RCC 7860 (cell line): Measurements from ENCODE around the gene UNC5C.

Experiments used
- DNase-seq: peaks from one replicate; pipeline ENCODE4 v3.0.0-alpha.2; 2015; ENCODE audit warnings: low spot score
- FAIRE-seq: peaks from 2 replicates; lab custom pipeline; 2012; peaks lifted over from hg19 to GRCh38; lab: Jason Lieb, UNC

The UNC5C gene

DNA sequence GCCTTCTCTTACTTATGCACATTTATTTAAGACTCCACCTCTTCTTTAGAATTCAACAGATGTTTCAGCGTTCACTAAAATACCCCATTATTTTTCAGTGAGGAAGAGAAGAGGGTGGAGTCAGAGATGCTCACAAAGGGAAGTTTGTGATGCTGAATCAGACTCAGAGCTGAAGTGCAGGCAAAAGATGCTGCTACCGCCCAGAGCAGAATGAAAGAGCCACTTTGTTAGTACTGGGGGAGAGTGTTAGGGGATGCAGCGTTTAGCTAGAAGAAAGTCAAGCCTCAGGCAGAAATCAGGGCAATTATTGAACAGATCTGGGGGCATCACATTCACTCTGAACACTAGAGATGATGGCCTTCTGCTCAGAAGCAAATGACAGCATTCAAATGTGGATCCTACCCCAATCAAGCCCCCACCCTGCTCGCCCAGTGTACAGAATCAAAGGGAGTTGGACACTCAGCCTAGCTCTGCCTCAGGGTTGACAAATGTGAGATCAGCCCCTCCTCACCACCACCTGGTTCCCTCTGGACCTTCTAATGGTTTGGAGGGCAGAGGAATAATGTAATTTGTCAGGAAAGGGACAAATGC lies 138.3 kb downstream of the UNC5C start:
- FAIRE-seq (no peak), DNase-seq (no peak)

DNA sequence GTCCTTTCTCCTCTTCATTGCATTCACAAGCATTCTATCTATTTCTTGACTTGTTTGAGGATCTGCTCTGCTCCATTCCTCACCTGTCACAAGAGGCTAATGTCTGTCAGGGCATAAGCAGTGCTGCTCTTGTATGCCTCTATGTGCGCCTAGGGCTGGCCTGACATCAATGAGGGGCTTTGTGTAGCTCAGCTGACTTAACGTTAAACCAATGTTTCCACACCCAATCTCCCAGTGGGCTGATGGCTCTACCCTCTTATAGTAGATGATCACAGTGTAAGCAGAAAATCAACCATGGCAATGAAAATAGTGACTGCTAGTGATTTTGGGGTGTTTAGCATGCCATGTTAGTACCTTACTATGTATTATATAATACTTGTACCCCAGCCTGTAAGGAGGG lies 139.0 kb downstream of the UNC5C start:
- no peak for FAIRE-seq
- no peak for DNase-seq

DNA sequence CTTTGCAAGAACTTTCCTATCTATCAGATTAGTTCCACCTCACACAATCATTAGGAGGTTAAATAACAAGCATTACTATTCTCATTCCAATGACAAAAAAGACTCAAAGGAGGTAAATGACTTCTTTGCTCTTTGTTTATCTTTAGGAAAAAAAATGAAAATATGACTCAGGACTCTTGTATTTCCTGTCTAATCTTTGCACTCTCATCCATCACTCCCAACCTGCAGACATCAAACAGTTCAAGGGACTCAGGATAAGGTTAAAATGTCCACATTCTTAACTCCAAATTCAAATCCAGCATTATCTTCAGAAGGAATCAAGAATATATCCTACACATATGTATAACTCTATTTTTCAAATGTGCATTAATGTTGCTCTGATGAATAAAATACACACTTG lies 139.6 kb downstream of the UNC5C start:
- DNase-seq: no peak
- FAIRE-seq: no peak

DNA sequence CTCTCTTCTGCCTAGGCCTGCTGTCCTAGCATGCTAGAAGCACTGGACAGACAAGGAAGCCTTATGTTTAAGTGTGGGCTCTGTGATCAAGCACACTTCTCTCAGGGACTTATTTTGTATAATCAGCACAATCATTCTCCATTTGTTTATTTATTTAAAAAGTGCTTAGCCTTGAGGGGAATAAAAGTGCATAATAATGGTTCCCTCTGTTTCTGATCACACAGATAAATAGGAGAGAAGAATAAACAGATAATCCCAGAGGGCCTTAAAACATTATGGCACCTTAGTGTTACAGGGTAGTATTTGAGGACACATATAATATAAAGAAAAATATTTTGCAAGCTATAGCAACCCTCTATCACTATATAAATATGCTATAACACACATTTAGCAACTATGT lies 146.5 kb downstream of the UNC5C start:
- DNase-seq (no peak), FAIRE-seq (no peak)

- FAIRE-seq (no peak), DNase-seq (no peak)
Measured at GRCh38 chr4:95398217-95398616, 150.6 kb downstream of the UNC5C start.

DNA sequence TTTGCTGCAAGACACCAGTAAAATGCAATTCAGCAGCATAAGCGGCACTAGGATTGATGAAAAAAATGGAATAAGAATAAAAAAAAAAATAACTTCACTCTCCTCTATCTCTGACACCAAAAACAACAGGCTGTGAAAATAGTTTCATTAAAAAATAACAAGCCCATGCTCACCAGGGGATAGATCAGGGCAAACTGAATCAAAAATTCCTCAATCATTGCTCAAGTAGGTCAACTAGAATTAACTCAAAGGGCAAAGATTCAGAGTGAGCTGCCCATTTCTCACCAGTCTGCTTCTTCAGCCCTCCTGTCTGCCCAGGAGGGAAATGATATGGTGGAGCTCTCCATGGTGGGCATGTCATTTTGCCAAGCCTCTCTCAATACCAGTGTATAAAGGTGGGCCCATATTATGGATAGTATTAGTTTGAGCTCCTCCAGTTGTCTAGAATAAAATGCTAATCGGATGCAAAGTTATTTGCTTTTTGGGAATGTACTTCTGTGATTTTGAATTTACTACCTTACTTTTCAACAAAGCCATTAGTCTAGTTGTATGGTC lies 153.9 kb downstream of the UNC5C start:
- no peak for FAIRE-seq
- DNase-seq: no peak

DNA sequence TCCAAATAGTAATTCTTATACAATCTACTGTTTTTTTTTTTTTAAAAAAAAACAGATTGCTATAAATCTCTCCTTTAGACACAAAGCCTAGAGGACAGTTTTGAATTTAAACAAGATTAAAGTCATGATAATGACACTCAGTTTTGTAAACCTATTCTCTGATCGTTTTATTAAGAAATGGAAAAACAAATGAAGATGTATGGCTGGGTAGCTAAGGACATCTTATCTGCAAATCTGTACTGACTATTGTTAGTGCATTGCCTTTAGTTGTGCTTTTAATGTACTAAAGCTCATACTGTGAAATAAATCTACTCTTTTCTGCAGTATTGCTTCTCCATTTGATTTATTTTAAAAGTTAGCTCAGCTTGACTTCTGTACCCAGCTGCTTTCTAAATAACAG lies 155.0 kb downstream of the UNC5C start:
- no peak for DNase-seq
- no peak for FAIRE-seq

DNA sequence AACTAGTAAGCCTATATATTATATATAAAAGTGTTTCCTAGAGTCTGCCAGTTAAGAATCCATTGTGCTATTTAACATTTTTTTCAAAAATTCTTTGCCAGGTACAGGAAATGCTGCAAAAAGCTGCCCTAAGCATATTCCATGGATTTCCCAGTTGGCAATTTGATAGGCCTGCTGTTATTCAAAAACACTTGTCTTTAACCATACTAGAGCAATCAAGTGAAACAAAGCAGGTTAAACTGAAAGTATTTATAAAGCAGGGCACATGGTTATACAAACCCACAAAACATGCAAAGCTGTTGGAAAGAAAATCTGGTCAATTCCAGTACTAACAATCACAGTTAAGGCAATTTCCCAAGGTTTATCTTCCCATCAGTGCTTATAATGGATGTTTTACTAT lies 159.9 kb downstream of the UNC5C start:
- FAIRE-seq: no peak

DNA sequence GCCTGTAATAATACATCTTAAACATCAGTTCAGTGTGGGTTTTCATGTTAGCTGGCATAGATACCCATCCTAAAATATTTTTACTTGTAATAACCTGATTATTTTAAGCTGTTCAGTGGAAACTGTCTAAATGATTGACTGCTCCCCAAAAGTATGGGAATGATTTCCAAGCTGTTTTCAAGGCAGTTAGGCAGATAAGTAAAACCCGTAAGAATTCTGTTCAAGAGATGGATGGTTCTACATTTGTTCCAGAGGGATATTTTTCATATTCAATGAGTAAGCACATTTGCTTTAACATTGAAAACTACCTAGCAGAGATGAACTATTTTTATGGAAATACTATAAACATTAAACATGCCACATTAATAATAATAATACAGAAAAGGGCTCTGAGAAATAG lies 161.1 kb downstream of the UNC5C start:
- no peak for DNase-seq
- FAIRE-seq: no peak

More for the DNA sequence above, 159.9 kb downstream of the UNC5C start:
- no peak for DNase-seq

GRCh38 chr4:95386410-95386809 lies 162.4 kb downstream of the UNC5C start:
- no peak for FAIRE-seq
- no peak for DNase-seq

GRCh38 chr4:95381843-95382580 lies 166.8 kb downstream of the UNC5C start:
- FAIRE-seq (no peak), DNase-seq (no peak)

GRCh38 chr4:95379633-95380032 lies 169.1 kb downstream of the UNC5C start:
- DNase-seq (no peak), FAIRE-seq (no peak)

GRCh38 chr4:95377366-95377900 lies 171.3 kb downstream of the UNC5C start:
- FAIRE-seq (no peak), DNase-seq (no peak)

GRCh38 chr4:95371476-95372224 lies 177.1 kb downstream of the UNC5C start:
- FAIRE-seq (no peak), DNase-seq (no peak)

GRCh38 chr4:95367824-95368223 lies 180.9 kb downstream of the UNC5C start:
- DNase-seq (no peak), FAIRE-seq (no peak)

DNA sequence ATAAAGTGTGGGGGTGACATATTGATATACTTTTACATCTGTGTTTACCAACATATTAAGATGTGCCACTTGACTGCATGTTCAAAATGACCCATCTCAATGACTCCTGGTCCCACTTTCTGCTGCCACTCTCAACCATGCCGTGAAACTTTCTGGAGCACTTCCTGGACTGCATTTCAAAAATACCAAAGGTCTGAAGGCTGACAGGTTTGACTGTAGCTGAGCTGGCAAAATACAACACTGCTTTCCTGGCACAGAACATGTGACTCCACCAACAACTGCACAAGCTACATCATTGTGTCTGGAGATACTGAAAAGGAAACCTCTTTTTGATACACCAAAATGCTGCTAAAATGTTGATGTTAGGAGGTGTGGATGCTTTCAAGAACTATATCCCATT lies 184.8 kb downstream of the UNC5C start:
- FAIRE-seq: no peak
- no peak for DNase-seq

GRCh38 chr4:95363559-95363925 lies 185.2 kb downstream of the UNC5C start:
- FAIRE-seq: no peak
- no peak for DNase-seq

- DNase-seq: no peak
Measured at GRCh38 chr4:95362906-95363558, 185.7 kb downstream of the UNC5C start.

DNA sequence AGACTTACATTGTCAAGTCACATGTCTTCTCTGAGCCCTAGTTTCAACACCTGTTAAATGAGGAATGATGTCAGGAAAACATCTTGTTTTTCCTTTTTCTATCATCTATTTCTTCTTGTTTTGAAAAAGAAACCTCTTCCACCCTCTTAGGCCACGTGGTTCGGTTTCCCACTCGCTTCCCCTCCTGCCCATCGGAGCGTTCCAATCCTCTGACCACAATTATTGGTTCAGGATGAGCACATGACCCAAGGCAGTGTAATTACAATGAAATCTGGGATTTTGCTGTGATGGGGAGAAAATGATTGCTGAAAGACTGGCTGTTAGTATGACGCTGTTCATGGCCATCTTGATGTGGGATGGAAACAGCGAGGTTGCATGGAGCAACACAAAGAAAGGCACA lies 186.7 kb downstream of the UNC5C start:
- no peak for DNase-seq

More at GRCh38 chr4:95362906-95363558, 185.7 kb downstream of the UNC5C start:
- no peak for FAIRE-seq

DNA sequence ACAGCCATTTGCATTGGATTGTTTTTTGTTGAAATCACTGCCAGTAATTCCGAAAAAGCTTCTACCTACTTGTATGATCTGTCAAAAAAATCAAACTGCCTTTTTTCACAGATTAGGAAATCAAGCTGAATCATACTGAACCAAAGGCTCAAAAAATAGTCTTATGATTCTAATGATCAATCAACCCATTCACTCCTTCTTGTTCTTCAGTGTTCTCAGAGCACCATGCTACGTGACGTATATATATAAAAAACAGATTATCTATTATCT lies 187.1 kb downstream of the UNC5C start:
- DNase-seq: no peak
- no peak for FAIRE-seq

More for the DNA sequence above, 186.7 kb downstream of the UNC5C start:
- FAIRE-seq: no peak
